IPS-20b (cell line): ENCODE data around the gene RASGRF1.
"Not testable (repeated sequence)": the region's sequence is repeated elsewhere in the genome, so short reads cannot be mapped to it uniquely, and the experiment has no call there.

Source experiments
- H3K27ac ChIP-seq: one replicate; pipeline ENCODE4 v1.5.1; 2013; ENCODE audit warnings: low read length
- H3K27me3 ChIP-seq: 2 replicates; pipeline ENCODE4 v1.6.1; 2013; ENCODE audit warnings: mild to moderate bottlenecking, low read length, inconsistent platforms; ENCODE audit not compliant: insufficient read depth
- H3K36me3 ChIP-seq: 2 replicates; pipeline ENCODE4 v1.6.1; 2013; ENCODE audit warnings: low read depth, mild to moderate bottlenecking, inconsistent platforms, low read length, moderate library complexity; ENCODE audit not compliant: insufficient read depth
- H3K4me1 ChIP-seq: 2 replicates; pipeline ENCODE4 v1.6.1; 2013; ENCODE audit warnings: mild to moderate bottlenecking, control low read depth, inconsistent platforms, low read length, moderate library complexity; ENCODE audit not compliant: insufficient read depth
- H3K4me3 ChIP-seq: 2 replicates; pipeline ENCODE4 v1.5.1; 2013; ENCODE audit warnings: mild to moderate bottlenecking, low read length, inconsistent platforms
- H3K9ac ChIP-seq: 2 replicates; pipeline ENCODE4 v1.6.1; 2013; ENCODE audit warnings: low read depth, mild to moderate bottlenecking, inconsistent platforms, low read length, moderate library complexity
- H3K9me3 ChIP-seq: 2 replicates; pipeline ENCODE4 v1.6.1; 2013; ENCODE audit warnings: mild to moderate bottlenecking, low read depth, low read length, inconsistent platforms; ENCODE audit not compliant: insufficient read depth

The RASGRF1 gene

GRCh38 chr15:79031201-79031600, 59.4 kb downstream of the RASGRF1 start:
- H3K27me3 ChIP-seq = no peaks in the 10 kb centered on the region
- H3K36me3 ChIP-seq = no peaks in the 10 kb centered on the region
- no peak overlapping the region for H3K9ac ChIP-seq
- no peaks in the 10 kb centered on the region; the same call in 1 of the 2 replicates for H3K4me1 ChIP-seq
- no peak overlapping the region for H3K27ac ChIP-seq
- H3K9me3 ChIP-seq = peaks cover 3% of the 10 kb centered on the region; the same call in 1 of the 2 replicates
- no peak overlapping the region for H3K4me3 ChIP-seq

- H3K36me3 ChIP-seq = no peaks in the 10 kb centered on the region
- peaks cover 3% of the 10 kb centered on the region; the same call in 1 of the 2 replicates for H3K9me3 ChIP-seq
- no peak overlapping the region for H3K9ac ChIP-seq
- H3K27me3 ChIP-seq = no peaks in the 10 kb centered on the region
- H3K27ac ChIP-seq = no peak overlapping the region
- H3K4me3 ChIP-seq = no peak overlapping the region
- H3K4me1 ChIP-seq = no peaks in the 10 kb centered on the region
Measured at GRCh38 chr15:79030470-79030869, 60.1 kb downstream of the RASGRF1 start.

- no peak overlapping the region for H3K9ac ChIP-seq
Measured at GRCh38 chr15:79028411-79028964, 62.1 kb downstream of the RASGRF1 start.

GRCh38 chr15:79027532-79028410, 62.8 kb downstream of the RASGRF1 start:
- no peaks in the 10 kb centered on the region for H3K27me3 ChIP-seq
- H3K27ac ChIP-seq = no peak overlapping the region
- H3K4me3 ChIP-seq = no peak overlapping the region
- no peaks in the 10 kb centered on the region for H3K36me3 ChIP-seq
- no peaks in the 10 kb centered on the region; the same call in 1 of the 2 replicates for H3K9me3 ChIP-seq
- H3K4me1 ChIP-seq = no peaks in the 10 kb centered on the region
- H3K9ac ChIP-seq = no peak overlapping the region

More at GRCh38 chr15:79028411-79028964, 62.1 kb downstream of the RASGRF1 start:
- Histone ChIP-seq H3K27me3 (no peaks in the 10 kb centered on the region), H3K4me1 (no peaks in the 10 kb centered on the region), H3K9me3 (no peaks in the 10 kb centered on the region; the same call in 1 of the 2 replicates), H3K4me3 (no peak overlapping the region), H3K36me3 (no peaks in the 10 kb centered on the region), H3K27ac (no peak overlapping the region)

GRCh38 chr15:79025802-79026201, 64.8 kb downstream of the RASGRF1 start:
- Histone ChIP-seq H3K9me3 (no peaks in the 10 kb centered on the region; the same call in none of the 2 replicates), H3K9ac (no peak overlapping the region), H3K4me3 (no peak overlapping the region), H3K27ac (no peak overlapping the region), H3K27me3 (no peaks in the 10 kb centered on the region), H3K4me1 (no peaks in the 10 kb centered on the region), H3K36me3 (no peaks in the 10 kb centered on the region)

- no peak overlapping the region for H3K9ac ChIP-seq
- no peaks in the 10 kb centered on the region for H3K27me3 ChIP-seq
- no peaks in the 10 kb centered on the region for H3K36me3 ChIP-seq
- H3K4me3 ChIP-seq = no peak overlapping the region
- no peaks in the 10 kb centered on the region; the same call in none of the 2 replicates for H3K9me3 ChIP-seq
- no peak overlapping the region for H3K27ac ChIP-seq
- H3K4me1 ChIP-seq = no peaks in the 10 kb centered on the region
Measured at GRCh38 chr15:79025201-79025600, 65.4 kb downstream of the RASGRF1 start.

- not testable (repeated sequence) for H3K4me1 ChIP-seq, H3K9me3 ChIP-seq, H3K27me3 ChIP-seq
Measured at GRCh38 chr15:79024493-79024892, 66.1 kb downstream of the RASGRF1 start.

GRCh38 chr15:79023918-79024317, 66.7 kb downstream of the RASGRF1 start:
- Histone ChIP-seq H3K4me3 (no peak overlapping the region), H3K27me3 (no peaks in the 10 kb centered on the region), H3K4me1 (no peaks in the 10 kb centered on the region), H3K9ac (no peak overlapping the region), H3K36me3 (no peaks in the 10 kb centered on the region), H3K27ac (no peak overlapping the region), H3K9me3 (no peaks in the 10 kb centered on the region; the same call in none of the 2 replicates)

More at GRCh38 chr15:79024493-79024892, 66.1 kb downstream of the RASGRF1 start:
- H3K4me3 ChIP-seq, H3K36me3 ChIP-seq, H3K9ac ChIP-seq, H3K27ac ChIP-seq: not testable (repeated sequence)

GRCh38 chr15:79023546-79023890, 67.1 kb downstream of the RASGRF1 start:
- Histone ChIP-seq H3K27me3 (no peaks in the 10 kb centered on the region), H3K36me3 (no peaks in the 10 kb centered on the region), H3K4me1 (no peaks in the 10 kb centered on the region), H3K9ac (no peak overlapping the region), H3K27ac (no peak overlapping the region), H3K4me3 (no peak overlapping the region), H3K9me3 (no peaks in the 10 kb centered on the region; the same call in none of the 2 replicates)

- H3K9ac ChIP-seq = no peak overlapping the region
- H3K4me1 ChIP-seq = no peaks in the 10 kb centered on the region
- no peaks in the 10 kb centered on the region; the same call in none of the 2 replicates for H3K9me3 ChIP-seq
- no peaks in the 10 kb centered on the region for H3K36me3 ChIP-seq
- no peak overlapping the region for H3K4me3 ChIP-seq
- H3K27ac ChIP-seq = no peak overlapping the region
- H3K27me3 ChIP-seq = no peaks in the 10 kb centered on the region
Measured at GRCh38 chr15:79018960-79019359, 71.6 kb downstream of the RASGRF1 start.

- H3K4me1 ChIP-seq = no peaks in the 10 kb centered on the region
- no peaks in the 10 kb centered on the region; the same call in 1 of the 2 replicates for H3K9me3 ChIP-seq
- H3K27me3 ChIP-seq = no peaks in the 10 kb centered on the region
- no peaks in the 10 kb centered on the region for H3K36me3 ChIP-seq
- no peak overlapping the region for H3K9ac ChIP-seq
- no peak overlapping the region for H3K4me3 ChIP-seq
- H3K27ac ChIP-seq = no peak overlapping the region
Measured at GRCh38 chr15:79017953-79018352, 72.6 kb downstream of the RASGRF1 start.
